Adrenal gland (tissue), 12 donors: ENCODE data around the gene TNFRSF25. TPM values are rescaled to one million over a fixed set of nuclear protein-coding genes. Genes with fewer than 3 reads are reported as not detected.

Source experiments
- DNase-seq, 7 donors: peaks; one replicate each; pipeline ENCODE4 v3.0.0-alpha.2; 2019 to 2020
- H3K27ac ChIP-seq, 5 donors: fragments of 200-600 bp; sonication (generic) in 4 of 5; 1 replicate in 3 of 5; 2 replicates in 2 of 5; pipeline versions ENCODE4 v1.5.1 to v1.8.0; 2016 to 2020; ENCODE audit warnings: mild to moderate bottlenecking in 1 of 5
- H3K27me3 ChIP-seq: fragments of 200-600 bp; 2 replicates; pipeline ENCODE4 v1.8.0; 2021
- H3K36me3 ChIP-seq, 2 donors: fragments of 200-600 bp; replicated peaks in 1 of 2; 1 replicate in 1 of 2; 2 replicates in 1 of 2; pipeline versions ENCODE4 v1.5.1 to v1.8.0; 2018 to 2022
- H3K4me1 ChIP-seq, 2 donors: fragments of 200-600 bp; replicated peaks in 1 of 2; 1 replicate in 1 of 2; 2 replicates in 1 of 2; pipeline versions ENCODE4 v1.5.1 to v1.8.0; 2018 to 2021
- H3K4me3 ChIP-seq, 4 donors: fragments of 200-600 bp; sonication (generic) in 3 of 4; one replicate each; pipeline ENCODE4 v1.5.1; 2016 to 2018
- H3K9me3 ChIP-seq, 3 donors: fragments of 200-600 bp; sonication (generic) in 1 of 3; replicated peaks in 1 of 3; 1 replicate in 2 of 3; 2 replicates in 1 of 3; pipeline versions ENCODE4 v1.5.1 to v1.8.0; 2016 to 2021
- CTCF ChIP-seq, 6 experiments: fragments of 450-650 bp in 4 of 6; fragments of 200-600 bp in 2 of 6; sonication (generic) in 1 of 6; IDR thresholded peaks; 1 replicate in 5 of 6; 2 replicates in 1 of 6; pipeline versions ENCODE4 v1.5.1 to v1.8.0; 2016 to 2021; ENCODE audit warnings: antibody characterized with exemption in 6 of 6, mild to moderate bottlenecking in 2 of 6, moderate library complexity in 1 of 6
- POLR2A ChIP-seq, 2 donors: fragments of 450-650 bp; IDR thresholded peaks; one replicate each; pipeline ENCODE4 v1.6.1; 2017; ENCODE audit warnings: antibody characterized with exemption in 2 of 2, mild to moderate bottlenecking in 2 of 2, moderate library complexity in 1 of 2
- WGBS, 4 donors: extraction: QIAGEN DNeasy Blood & Tissue Kit in 2 of 4; methylation state at CpG; one replicate each; pipeline versions ENCODE4 v1.1.5 to v1.1.7; 2013 to 2017; 5-methylcytosine and 5-hydroxymethylcytosine counted together
- intact Hi-C, 2 donors: fragments of 100-400 bp; cut with DNase I; formaldehyde crosslinking; loops; one replicate each; pipeline versions ENCODE4 v1.14.1 to v1.15.0; 2022 to 2023
- polyA plus RNA-seq, 3 donors: library from polyadenylated mRNA; stranded (reverse); fragments of 200-250 nt in 2 of 3; fragments of 350-450 nt in 1 of 3; fragmentation: Illumina TruSeq in 1 of 3; extraction: RNeasy Lipid Tissue Mini Kit (QIAGEN cat#74804) in 1 of 3; gene quantifications; one replicate each; pipeline ENCODE4 v1.2.3, GENCODE V29; 2013 to 2014
- total RNA-seq, 9 donors: library from RNA; depleted of rRNA in 4 of 9; stranded (reverse); fragments of >200 nt in 4 of 9; fragments of 120-200 nt in 1 of 9; fragmentation: NEBNext Ultra II Directional in 1 of 9; extraction: Animal tissue kit (Norgen Biotek cat#: 25700) in 1 of 9; gene quantifications; one replicate each; pipeline versions ENCODE4 v1.1.0 to v1.2.4, GENCODE V29; 2013 to 2023
- donor health status: healthy with polysubstance abuse.
- donor health status: Bipolar disorder and iron deficiency.
- donor health status: DM: yes; HTN: yes; CAD: no.
- donor health status: DM: no; HTN: no; CAD: no.
- donor health status: DM: no; HTN: no; CAD: no.
- donor health status: DM: yes; HTN: yes; CAD: no.

Gene TNFRSF25
- total and polyA plus RNA-seq, 12 donors = 1.2 to 169 (median 9.7) TPM

GRCh38 chr1:6491081-6491449, 25.1 kb upstream of the TNFRSF25 start:
- Histone ChIP-seq H3K4me1 (peaks cover 17 to 46% of the 10 kb centered on the region in 2 donors), H3K27me3 (no peaks in the 10 kb centered on the region), H3K36me3 (no peaks in the 10 kb centered on the region), H3K27ac (peak overlapping the region in 4 of 5 donors; percentile 56 to 81 (median 76)), H3K9me3 (no peaks in the 10 kb centered on the region), H3K4me3 (peak overlapping the region in 3 of 4 donors; percentile 10 to 86 (median 64))
- no peak for TF ChIP-seq CTCF (IDR thresholded peaks at IDR 0.05)
- TF ChIP-seq POLR2A (IDR thresholded peaks at IDR 0.05) = no peak
- no peak for DNase-seq
- intact Hi-C loops = no loop called here
- WGBS, 4 donors = 28 to 35% (median 32%) methylated on average over 6 of the region's 6 CpGs

GRCh38 chr1:6490181-6491080, 24.5 kb upstream of the TNFRSF25 start:
- no peaks in the 10 kb centered on the region for H3K9me3 ChIP-seq
- TF ChIP-seq POLR2A (IDR thresholded peaks at IDR 0.05) (peak in 1 of 2 donors; percentile 22), CTCF (IDR thresholded peaks at IDR 0.05) (peak in 1 of 6 experiments; percentile 17)
- DNase-seq = peak; percentile 55 to 78 (median 75)
- no peaks in the 10 kb centered on the region for H3K36me3 ChIP-seq
- 1 to 2% (median 2%) methylated on average over 19 to 70 of the region's 70 CpGs for WGBS, 4 donors
- intact Hi-C loops = no loop called here
- peak overlapping the region in 4 of 5 donors; percentile 56 to 81 (median 76) for H3K27ac ChIP-seq
- H3K4me3 ChIP-seq = peak overlapping the region; percentile 10 to 86 (median 67)
- H3K4me1 ChIP-seq = peaks cover 16 to 45% of the 10 kb centered on the region in 2 donors
- H3K27me3 ChIP-seq = no peaks in the 10 kb centered on the region

- DNase-seq = peak; percentile 65 to 84 (median 75)
- Histone ChIP-seq H3K4me3 (peak overlapping the region in 3 of 4 donors; percentile 10 to 86 (median 64)), H3K27ac (no peak overlapping the region), H3K27me3 (no peaks in the 10 kb centered on the region), H3K4me1 (peaks cover 16 to 48% of the 10 kb centered on the region in 2 donors), H3K9me3 (no peaks in the 10 kb centered on the region), H3K36me3 (no peaks in the 10 kb centered on the region)
- TF ChIP-seq CTCF (IDR thresholded peaks at IDR 0.05) = peak; percentile 62 to 95 (median 82)
- no peak for TF ChIP-seq POLR2A (IDR thresholded peaks at IDR 0.05)
- WGBS, 4 donors = 12 to 25% (median 14%) methylated on average over 6 to 21 of the region's 21 CpGs
- intact Hi-C loops = loop anchor here (5.0 to 10.0 kb wide), 2 partner anchors 63 to 155 kb away; partner anchors contain the start of gene NOL9 (in 1 of the 2)
These were observed 23.8 kb upstream of the TNFRSF25 start for GRCh38 chr1:6489799-6490180.

DNA sequence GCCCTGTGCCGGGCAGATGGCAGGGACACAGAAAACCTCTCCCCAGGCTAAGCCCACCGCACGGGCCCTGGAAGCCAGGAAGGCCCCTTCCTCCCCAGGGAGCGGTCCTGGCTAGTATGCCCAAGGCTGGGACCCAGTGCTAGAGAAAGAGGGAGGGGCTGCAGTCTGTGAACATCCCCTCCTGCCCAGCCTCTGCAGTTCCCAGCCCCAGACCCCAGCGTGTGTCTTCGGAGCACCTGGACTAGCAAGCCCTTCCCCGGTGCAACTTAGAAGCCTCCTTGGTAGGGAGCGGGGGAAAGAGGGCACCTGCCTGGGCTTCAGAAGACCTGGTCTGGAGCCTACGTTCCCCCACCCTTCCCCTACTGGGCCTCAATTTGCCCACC, 23.4 kb upstream of the TNFRSF25 start:
- WGBS, 4 donors = 62 to 84% (median 77%) methylated on average over 5 to 9 of the region's 9 CpGs
- peaks cover 16 to 48% of the 10 kb centered on the region in 2 donors for H3K4me1 ChIP-seq
- H3K4me3 ChIP-seq = no peak overlapping the region
- no peaks in the 10 kb centered on the region for H3K36me3 ChIP-seq
- H3K27me3 ChIP-seq = no peaks in the 10 kb centered on the region
- TF ChIP-seq CTCF (IDR thresholded peaks at IDR 0.05) (no peak), POLR2A (IDR thresholded peaks at IDR 0.05) (no peak)
- intact Hi-C loops = loop anchor here (5.0 to 10.0 kb wide), 2 partner anchors 63 to 155 kb away; partner anchors contain the start of gene NOL9 (in 1 of the 2)
- H3K9me3 ChIP-seq = no peaks in the 10 kb centered on the region
- no peak overlapping the region for H3K27ac ChIP-seq
- no peak for DNase-seq
